Body of pancreas (tissue), 4 donors: Measurements from ENCODE around the gene NATD1.

Experiments used
- CTCF ChIP-seq, 7 experiments: fragments of 450-650 bp in 4 of 7; fragments of 200-600 bp in 3 of 7; sonication (generic) in 3 of 7; IDR thresholded peaks; one replicate each; pipeline ENCODE4 v1.5.1; 2016 to 2019; ENCODE audit warnings: antibody characterized with exemption in 7 of 7
- POLR2A ChIP-seq, 3 donors: fragments of 450-650 bp; IDR thresholded peaks; one replicate each; pipeline ENCODE4 v1.6.1; 2016; ENCODE audit warnings: antibody characterized with exemption in 3 of 3, mild to moderate bottlenecking in 2 of 3

DNA sequence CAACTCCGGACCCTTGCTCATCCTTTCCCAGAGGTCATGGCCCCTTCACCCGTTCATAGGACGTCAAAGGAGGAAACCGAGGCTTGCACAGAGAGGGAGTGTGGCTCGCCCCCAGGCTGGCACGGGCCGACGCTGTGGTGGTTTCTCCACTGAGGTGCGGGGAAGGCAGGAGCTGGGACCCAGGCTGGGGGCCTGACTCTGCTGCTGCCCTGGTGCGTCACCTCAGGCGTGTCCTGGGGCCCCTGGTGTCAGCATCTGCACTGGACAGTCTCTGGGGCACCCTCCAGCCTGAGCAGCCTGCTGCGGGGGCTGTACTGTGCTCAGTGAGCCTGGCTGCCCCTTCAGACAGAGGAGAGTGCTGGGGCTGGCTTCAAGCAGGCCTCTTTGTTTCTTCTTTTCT lies 38.7 kb upstream of the NATD1 start:
- no peak for TF ChIP-seq CTCF (IDR thresholded peaks at IDR 0.05)
- no peak for TF ChIP-seq POLR2A (IDR thresholded peaks at IDR 0.05)
